ENCODE measurements around the gene GRIK1.

GRIK1 gene

GRCh38 chr21:29557200-29557599 is 382.6 kb downstream of the GRIK1 start:
- H3K9ac ChIP-seq (ENCODE audit: low read depth, low read length, poor library complexity): no peak overlapping the region
- H3K4me3 ChIP-seq (ENCODE audit: low read length in 2 of 2): no peak overlapping the region
- no peak overlapping the region for H2AFZ ChIP-seq (ENCODE audit: low read length)
- H3K23ac ChIP-seq (ENCODE audit: low read depth, low read length, poor library complexity): no peak overlapping the region
- no peak overlapping the region for H4K91ac ChIP-seq (ENCODE audit: low read depth, low read length, poor library complexity)
- H3K9me3 ChIP-seq (replicated peaks in 1 of 2; ENCODE audit: control insufficient read depth in 2 of 2, insufficient read depth in 1 of 2, low read depth in 1 of 2, low read length in 2 of 2): no peaks in the 10 kb centered on the region
- H3K4ac ChIP-seq (ENCODE audit: low read length): no peak overlapping the region
- no peaks in the 10 kb centered on the region for H3K36me3 ChIP-seq (replicated peaks in 1 of 2; ENCODE audit: control insufficient read depth in 2 of 2, insufficient read depth in 2 of 2, low read length in 2 of 2)
- H3K27me3 ChIP-seq (ENCODE audit: control insufficient read depth in 3 of 3, insufficient read depth in 3 of 3, low read depth in 1 of 3, low read length in 3 of 3): no peaks in the 10 kb centered on the region
- no peaks in the 10 kb centered on the region for H3K79me1 ChIP-seq (ENCODE audit: low read depth, low read length)
- no peak overlapping the region for H3K18ac ChIP-seq (ENCODE audit: low read length)
- no peak overlapping the region for H2BK5ac ChIP-seq (ENCODE audit: low read length)
- no peak overlapping the region for H3K27ac ChIP-seq (replicated peaks; ENCODE audit: low read length)
- no peak for DNase-seq (ENCODE audit: low spot score)
- no peak overlapping the region for H2BK15ac ChIP-seq (ENCODE audit: low read length)
- no peak overlapping the region for H2BK120ac ChIP-seq (ENCODE audit: low read depth, low read length)
- no peak overlapping the region for H4K8ac ChIP-seq (ENCODE audit: low read depth, low read length)
- no peak overlapping the region for H2AK5ac ChIP-seq (ENCODE audit: low read depth, low read length)
- H3K4me1 ChIP-seq (ENCODE audit: control insufficient read depth in 2 of 2, insufficient read depth in 1 of 2, low read depth in 1 of 2, low read length in 2 of 2): no peaks in the 10 kb centered on the region
- H3K4me2 ChIP-seq (ENCODE audit: insufficient read depth, low read length, poor library complexity, severe bottlenecking): no peak overlapping the region
- H3K14ac ChIP-seq (ENCODE audit: low read length): no peak overlapping the region
- H2BK12ac ChIP-seq (ENCODE audit: low read length): no peak overlapping the region
- no CpG with 5 or more reads among the region's 1 CpG for WGBS, 2 donors (ENCODE audit: extremely low coverage in 2 of 2, insufficient read length in 2 of 2, insufficient replicate concordance in 1 of 2)

GRCh38 chr21:29555601-29556000 is 384.2 kb downstream of the GRIK1 start:
- H3K14ac ChIP-seq (ENCODE audit: low read length): no peak overlapping the region

GRCh38 chr21:29550205-29550604 is 389.6 kb downstream of the GRIK1 start:
- no peak overlapping the region for H2AFZ ChIP-seq (ENCODE audit: low read length)
- H3K23ac ChIP-seq (ENCODE audit: low read depth, low read length, poor library complexity): no peak overlapping the region
- no peak overlapping the region for H3K18ac ChIP-seq (ENCODE audit: low read length)
- DNase-seq (ENCODE audit: low spot score): no peak
- no peak overlapping the region for H4K91ac ChIP-seq (ENCODE audit: low read depth, low read length, poor library complexity)
- no peaks in the 10 kb centered on the region for H3K27me3 ChIP-seq (ENCODE audit: control insufficient read depth in 3 of 3, insufficient read depth in 3 of 3, low read depth in 1 of 3, low read length in 3 of 3)
- H2BK15ac ChIP-seq (ENCODE audit: low read length): no peak overlapping the region
- H3K4me2 ChIP-seq (ENCODE audit: insufficient read depth, low read length, poor library complexity, severe bottlenecking): no peak overlapping the region
- H3K27ac ChIP-seq (replicated peaks; ENCODE audit: low read length): no peak overlapping the region
- H2BK5ac ChIP-seq (ENCODE audit: low read length): no peak overlapping the region
- no peak overlapping the region for H3K9ac ChIP-seq (ENCODE audit: low read depth, low read length, poor library complexity)
- H3K9me3 ChIP-seq (replicated peaks in 1 of 2; ENCODE audit: control insufficient read depth in 2 of 2, insufficient read depth in 1 of 2, low read depth in 1 of 2, low read length in 2 of 2): no peaks in the 10 kb centered on the region
- no CpG with 5 or more reads among the region's 2 CpGs for WGBS, 2 donors (ENCODE audit: extremely low coverage in 2 of 2, insufficient read length in 2 of 2, insufficient replicate concordance in 1 of 2)
- H4K8ac ChIP-seq (ENCODE audit: low read depth, low read length): no peak overlapping the region
- no peaks in the 10 kb centered on the region for H3K36me3 ChIP-seq (replicated peaks in 1 of 2; ENCODE audit: control insufficient read depth in 2 of 2, insufficient read depth in 2 of 2, low read length in 2 of 2)
- H2BK120ac ChIP-seq (ENCODE audit: low read depth, low read length): no peak overlapping the region
- no peak overlapping the region for H2BK12ac ChIP-seq (ENCODE audit: low read length)
- no peak overlapping the region for H3K4ac ChIP-seq (ENCODE audit: low read length)
- no peaks in the 10 kb centered on the region for H3K79me1 ChIP-seq (ENCODE audit: low read depth, low read length)
- no peak overlapping the region for H2AK5ac ChIP-seq (ENCODE audit: low read depth, low read length)
- H3K4me3 ChIP-seq (ENCODE audit: low read length in 2 of 2): no peak overlapping the region
- H3K14ac ChIP-seq (ENCODE audit: low read length): no peak overlapping the region
- no peaks in the 10 kb centered on the region for H3K4me1 ChIP-seq (ENCODE audit: control insufficient read depth in 2 of 2, insufficient read depth in 1 of 2, low read depth in 1 of 2, low read length in 2 of 2)

More at GRCh38 chr21:29555601-29556000, 384.2 kb downstream of the GRIK1 start:
- H3K79me1 ChIP-seq (ENCODE audit: low read depth, low read length): no peaks in the 10 kb centered on the region
- H3K4me1 ChIP-seq (ENCODE audit: control insufficient read depth in 2 of 2, insufficient read depth in 1 of 2, low read depth in 1 of 2, low read length in 2 of 2): no peaks in the 10 kb centered on the region
- H3K23ac ChIP-seq (ENCODE audit: low read depth, low read length, poor library complexity): no peak overlapping the region
- no peak overlapping the region for H4K8ac ChIP-seq (ENCODE audit: low read depth, low read length)
- no peak overlapping the region for H2AFZ ChIP-seq (ENCODE audit: low read length)
- no peak overlapping the region for H3K4ac ChIP-seq (ENCODE audit: low read length)
- no peak overlapping the region for H3K4me3 ChIP-seq (ENCODE audit: low read length in 2 of 2)
- H2BK15ac ChIP-seq (ENCODE audit: low read length): no peak overlapping the region
- H4K91ac ChIP-seq (ENCODE audit: low read depth, low read length, poor library complexity): no peak overlapping the region
- H3K18ac ChIP-seq (ENCODE audit: low read length): no peak overlapping the region
- no peak overlapping the region for H3K9ac ChIP-seq (ENCODE audit: low read depth, low read length, poor library complexity)
- no CpG with 5 or more reads among the region's 2 CpGs for WGBS, 2 donors (ENCODE audit: extremely low coverage in 2 of 2, insufficient read length in 2 of 2, insufficient replicate concordance in 1 of 2)
- no peak overlapping the region for H2BK5ac ChIP-seq (ENCODE audit: low read length)
- H2AK5ac ChIP-seq (ENCODE audit: low read depth, low read length): no peak overlapping the region
- H2BK120ac ChIP-seq (ENCODE audit: low read depth, low read length): no peak overlapping the region
- H2BK12ac ChIP-seq (ENCODE audit: low read length): no peak overlapping the region
- no peak overlapping the region for H3K27ac ChIP-seq (replicated peaks; ENCODE audit: low read length)
- H3K4me2 ChIP-seq (ENCODE audit: insufficient read depth, low read length, poor library complexity, severe bottlenecking): no peak overlapping the region
- no peaks in the 10 kb centered on the region for H3K36me3 ChIP-seq (replicated peaks in 1 of 2; ENCODE audit: control insufficient read depth in 2 of 2, insufficient read depth in 2 of 2, low read length in 2 of 2)
- H3K9me3 ChIP-seq (replicated peaks in 1 of 2; ENCODE audit: control insufficient read depth in 2 of 2, insufficient read depth in 1 of 2, low read depth in 1 of 2, low read length in 2 of 2): no peaks in the 10 kb centered on the region
- H3K27me3 ChIP-seq (ENCODE audit: control insufficient read depth in 3 of 3, insufficient read depth in 3 of 3, low read depth in 1 of 3, low read length in 3 of 3): no peaks in the 10 kb centered on the region
- DNase-seq (ENCODE audit: low spot score): no peak

GRCh38 chr21:29549614-29550013 is 390.2 kb downstream of the GRIK1 start:
- Histone ChIP-seq H3K9ac (ENCODE audit: low read depth, low read length, poor library complexity) (no peak overlapping the region), H3K18ac (ENCODE audit: low read length) (no peak overlapping the region), H3K36me3 (replicated peaks in 1 of 2; ENCODE audit: control insufficient read depth in 2 of 2, insufficient read depth in 2 of 2, low read length in 2 of 2) (no peaks in the 10 kb centered on the region), H3K4me2 (ENCODE audit: insufficient read depth, low read length, poor library complexity, severe bottlenecking) (no peak overlapping the region), H2BK5ac (ENCODE audit: low read length) (no peak overlapping the region), H3K4me1 (ENCODE audit: control insufficient read depth in 2 of 2, insufficient read depth in 1 of 2, low read depth in 1 of 2, low read length in 2 of 2) (no peaks in the 10 kb centered on the region), H4K91ac (ENCODE audit: low read depth, low read length, poor library complexity) (no peak overlapping the region), H2BK120ac (ENCODE audit: low read depth, low read length) (no peak overlapping the region), H3K27ac (replicated peaks; ENCODE audit: low read length) (no peak overlapping the region), H2AK5ac (ENCODE audit: low read depth, low read length) (no peak overlapping the region), H3K4me3 (ENCODE audit: low read length in 2 of 2) (no peak overlapping the region), H3K27me3 (ENCODE audit: control insufficient read depth in 3 of 3, insufficient read depth in 3 of 3, low read depth in 1 of 3, low read length in 3 of 3) (no peaks in the 10 kb centered on the region), H3K4ac (ENCODE audit: low read length) (no peak overlapping the region), H3K23ac (ENCODE audit: low read depth, low read length, poor library complexity) (no peak overlapping the region), H3K14ac (ENCODE audit: low read length) (no peak overlapping the region), H3K9me3 (replicated peaks in 1 of 2; ENCODE audit: control insufficient read depth in 2 of 2, insufficient read depth in 1 of 2, low read depth in 1 of 2, low read length in 2 of 2) (no peaks in the 10 kb centered on the region), H3K79me1 (ENCODE audit: low read depth, low read length) (no peaks in the 10 kb centered on the region), H2AFZ (ENCODE audit: low read length) (no peak overlapping the region), H2BK12ac (ENCODE audit: low read length) (no peak overlapping the region), H2BK15ac (ENCODE audit: low read length) (no peak overlapping the region), H4K8ac (ENCODE audit: low read depth, low read length) (no peak overlapping the region)
- no CpG with 5 or more reads among the region's 9 CpGs for WGBS, 2 donors (ENCODE audit: extremely low coverage in 2 of 2, insufficient read length in 2 of 2, insufficient replicate concordance in 1 of 2)
- no peak for DNase-seq (ENCODE audit: low spot score)

Data from neuronal stem cell (in vitro differentiated cells).